ENCODE data around the gene REELD1. TPM values are rescaled to one million over a fixed set of nuclear protein-coding genes. Genes with fewer than 3 reads are reported as not detected.

Gene REELD1
- total and polyA plus RNA-seq, 9 of the 15 experiments (the other 6 are each of a cell fraction or from before 2014, with no cell fraction given) = not detected

- no peak for TF ChIP-seq ZBTB34 (CRISPR knock-in tag; IDR thresholded peaks at IDR 0.05)
Observed at GRCh38 chr4:146269228-146269653, 54.9 kb downstream of the REELD1 start (continued).

- POLR2A ChIA-PET = interaction anchor here (0.6 kb wide), 1 partner anchor 121 kb away, joined by 3 read pairs; no protein-coding TSS in a partner anchor
Observed at GRCh38 chr4:146271466-146271865, 57.1 kb downstream of the REELD1 start.

More at GRCh38 chr4:146271466-146271865, 57.1 kb downstream of the REELD1 start:
- Histone ChIP-seq H3K4me3 (no peak overlapping the region), H3K27ac (ENCODE audit: extremely low read depth, low read depth, low read length) (no peak overlapping the region), H4K20me1 (replicated peaks; ENCODE audit: control insufficient read depth, insufficient read depth, low read length) (no peaks in the 10 kb centered on the region), H3K4me2 (ENCODE audit: insufficient read depth, low read length) (no peak overlapping the region), H3K27me3 (ENCODE audit: control insufficient read depth in 2 of 2, insufficient read depth in 2 of 2, low read length in 2 of 2) (no peaks in the 10 kb centered on the region), H3K79me2 (ENCODE audit: control insufficient read depth, insufficient read depth, low read length) (no peaks in the 10 kb centered on the region), H3K36me3 (ENCODE audit: control insufficient read depth, insufficient read depth, low read length) (no peaks in the 10 kb centered on the region), H3K9ac (ENCODE audit: insufficient read depth in 1 of 2, low read depth in 2 of 2, low read length in 2 of 2) (no peak overlapping the region), H3K9me1 (ENCODE audit: control insufficient read depth, insufficient read depth, low read length) (no peaks in the 10 kb centered on the region), H3K4me1 (replicated peaks in 1 of 2; ENCODE audit: control insufficient read depth in 2 of 2, insufficient read depth in 2 of 2, low read length in 2 of 2) (peaks cover 0 to 5% of the 10 kb centered on the region in 2 experiments; a peak in 2 of 5 replicates), H3K9me3 (replicated peaks; ENCODE audit: control insufficient read depth, insufficient read depth, low read depth, low read length) (no peaks in the 10 kb centered on the region), H2AFZ (ENCODE audit: low read depth, low read length) (no peak overlapping the region)
- TF ChIP-seq ZNF407 (IDR thresholded peaks at IDR 0.05; ENCODE audit: low read depth) (no peak), LCOR (CRISPR knock-in tag; IDR thresholded peaks at IDR 0.05) (no peak), CREB1 (IDR thresholded peaks at IDR 0.05) (no peak), CREB1 (CRISPR knock-in tag; IDR thresholded peaks at IDR 0.05) (no peak), HEY1 (CRISPR knock-in tag; IDR thresholded peaks at IDR 0.05; ENCODE audit: borderline replicate concordance) (no peak), ZNF12 (CRISPR knock-in tag; IDR thresholded peaks at IDR 0.05) (no peak), ZNF224 (CRISPR knock-in tag; IDR thresholded peaks at IDR 0.05) (no peak)
- intact Hi-C loops (cut with micrococcal nuclease) = no loop called here
- in situ Hi-C loops (cut with MboI) = no loop called here
- no peak for DNase-seq (ENCODE audit: extremely low read depth in 1 of 4, low spot score in 3 of 4)
- ATAC-seq = no peak
- WGBS (ENCODE audit: insufficient coverage, low coverage, missing lambda C conversion rate) = 63% methylated on average over 2 of the region's 3 CpGs
- CTCF ChIA-PET (ENCODE audit: low intra/inter-chr PET ratio) = no interaction called here
- BruUV-seq (replicated peaks) = no TSS peak
- FAIRE-seq = no peak

All from K562 (cell line).